Liver (tissue), 9 donors: Measurements from ENCODE around the gene DCAF15. TPM values are rescaled to one million over a fixed set of nuclear protein-coding genes. Genes with fewer than 3 reads are reported as not detected.

ENCODE experiments used
- DNase-seq: peaks from one replicate; pipeline ENCODE4 v3.0.0-alpha.2; 2017; ENCODE audit warnings: low spot score
- H3K27ac ChIP-seq, 2 donors: one replicate each; pipeline ENCODE4 v1.7.0; 2013; ENCODE audit warnings: inconsistent platforms in 2 of 2, low read length in 2 of 2, control low read depth in 1 of 2, low read depth in 1 of 2, mild to moderate bottlenecking in 1 of 2
- H3K27me3 ChIP-seq, 4 donors: one replicate each; pipeline versions ENCODE4 v1.6.1 to v1.7.0; 2013; ENCODE audit warnings: low read length in 3 of 4, inconsistent platforms in 1 of 4, mild to moderate bottlenecking in 1 of 4, moderate library complexity in 1 of 4; ENCODE audit not compliant: control insufficient read depth in 4 of 4, insufficient read depth in 4 of 4
- H3K36me3 ChIP-seq, 4 donors: one replicate each; pipeline versions ENCODE4 v1.6.1 to v1.7.0; 2013; ENCODE audit warnings: low read length in 3 of 4, mild to moderate bottlenecking in 3 of 4, low read depth in 1 of 4, moderate library complexity in 1 of 4; ENCODE audit not compliant: control insufficient read depth in 4 of 4, insufficient read depth in 3 of 4
- H3K4me1 ChIP-seq, 4 donors: one replicate each; pipeline versions ENCODE4 v1.6.1 to v1.7.0; 2013; ENCODE audit warnings: low read length in 3 of 4, mild to moderate bottlenecking in 3 of 4, moderate library complexity in 1 of 4; ENCODE audit not compliant: control insufficient read depth in 4 of 4, insufficient read depth in 4 of 4
- H3K4me3 ChIP-seq, 3 donors: one replicate each; pipeline versions ENCODE4 v1.6.1 to v1.7.0; 2013; ENCODE audit warnings: low read length in 3 of 3, control low read depth in 1 of 3, low read depth in 1 of 3, mild to moderate bottlenecking in 1 of 3
- H3K9ac ChIP-seq, 2 donors: one replicate each; pipeline ENCODE4 v1.7.0; 2013; ENCODE audit warnings: low read length in 2 of 2, mild to moderate bottlenecking in 2 of 2, moderate library complexity in 2 of 2, control low read depth in 1 of 2, low read depth in 1 of 2
- H3K9me3 ChIP-seq, 4 donors: one replicate each; pipeline versions ENCODE4 v1.6.1 to v1.7.0; 2013; ENCODE audit warnings: low read length in 3 of 4; ENCODE audit not compliant: control insufficient read depth in 4 of 4
- EGR1 ChIP-seq, 2 donors: IDR thresholded peaks; 2 replicates each; pipeline ENCODE4 v1.6.1; 2016 to 2018; ENCODE audit warnings: antibody characterized with exemption in 2 of 2, low read depth in 2 of 2
- FOXA1 ChIP-seq: IDR thresholded peaks from 2 replicates; pipeline ENCODE4 v1.6.1; 2016; ENCODE audit warnings: antibody characterized with exemption
- FOXA2 ChIP-seq: IDR thresholded peaks from 2 replicates; pipeline ENCODE4 v1.6.1; 2016; ENCODE audit warnings: antibody characterized with exemption
- GABPA ChIP-seq, 2 donors: IDR thresholded peaks in 1 of 2; conservative IDR thresholded peaks in 1 of 2; 2 replicates each; pipeline ENCODE4 v1.6.1; 2016; ENCODE audit warnings: antibody characterized with exemption in 2 of 2, mild to moderate bottlenecking in 1 of 2, moderate library complexity in 1 of 2
- HNF4A ChIP-seq, 2 donors: conservative IDR thresholded peaks; 2 replicates each; pipeline ENCODE4 v1.6.1; 2016; ENCODE audit warnings: antibody characterized with exemption in 2 of 2, mild to moderate bottlenecking in 2 of 2
- HNF4G ChIP-seq: IDR thresholded peaks from 2 replicates; pipeline ENCODE4 v1.6.1; 2016; ENCODE audit warnings: antibody characterized with exemption
- JUND ChIP-seq, 2 donors: IDR thresholded peaks; 2 replicates each; pipeline ENCODE4 v1.6.1; 2016; ENCODE audit warnings: antibody characterized with exemption in 2 of 2
- NR2F2 ChIP-seq: IDR thresholded peaks from 2 replicates; pipeline ENCODE4 v1.6.1; 2016; ENCODE audit warnings: antibody characterized with exemption
- RAD21 ChIP-seq, 2 donors: IDR thresholded peaks; 2 replicates each; pipeline ENCODE4 v1.6.1; 2016; ENCODE audit warnings: antibody characterized with exemption in 2 of 2, mild to moderate bottlenecking in 2 of 2
- RXRA ChIP-seq, 2 donors: IDR thresholded peaks; 2 replicates each; pipeline ENCODE4 v1.6.1; 2017 to 2018; ENCODE audit warnings: antibody characterized with exemption in 2 of 2, mild to moderate bottlenecking in 1 of 2
- SP1 ChIP-seq: IDR thresholded peaks from 2 replicates; pipeline ENCODE4 v1.6.1; 2018; ENCODE audit warnings: antibody characterized with exemption, mild to moderate bottlenecking
- TAF1 ChIP-seq: conservative IDR thresholded peaks from 2 replicates; pipeline ENCODE4 v1.6.1; 2016; ENCODE audit warnings: antibody characterized with exemption, mild to moderate bottlenecking
- YY1 ChIP-seq: IDR thresholded peaks from 2 replicates; pipeline ENCODE4 v1.6.1; 2016; ENCODE audit warnings: antibody characterized with exemption, mild to moderate bottlenecking
- WGBS: extraction: QIAGEN DNeasy Blood & Tissue Kit; methylation state at CpG from one replicate; pipeline ENCODE4 v1.1.7; 2013; 5-methylcytosine and 5-hydroxymethylcytosine counted together
- polyA plus RNA-seq, 2 donors: library from polyadenylated mRNA; stranded (reverse) in 1 of 2; unstranded in 1 of 2; fragments of 200-250 nt in 1 of 2; fragments of >200 nt in 1 of 2; fragmentation: Nextera tagmentation in 1 of 2; extraction: Ambion mirVana in 1 of 2; gene quantifications; one replicate each; pipeline versions ENCODE4 v1.2.1 to v1.2.3, GENCODE V29; 2013 to 2015
- total RNA-seq, 2 donors: library from RNA; depleted of rRNA; stranded (reverse); fragments of >200 nt; gene quantifications; one replicate each; pipeline ENCODE4 v1.2.3, GENCODE V29; 2014
- TF ChIP-seq, protein P1 (sequence below): fragments of 150-350 bp; IDR thresholded peaks from 2 replicates; pipeline ENCODE4 v1.5.1; 2017; ENCODE audit warnings: improper control_type of control experiment, low read depth, low read length; ENCODE audit not compliant: missing input control
- TF ChIP-seq, protein P2 (sequence below): IDR thresholded peaks from 2 replicates; pipeline ENCODE4 v1.6.1; 2016; ENCODE audit warnings: antibody characterized with exemption
- TF ChIP-seq, protein P3 (sequence below): IDR thresholded peaks from 2 replicates; pipeline ENCODE4 v1.6.1; 2016; ENCODE audit warnings: antibody characterized with exemption
- TF ChIP-seq, protein P4 (sequence below): IDR thresholded peaks from 2 replicates; pipeline ENCODE4 v1.6.1; 2016; ENCODE audit warnings: antibody characterized with exemption, mild to moderate bottlenecking
- TF ChIP-seq, protein P5 (sequence below): IDR thresholded peaks from 2 replicates; pipeline ENCODE4 v1.6.1; 2016; ENCODE audit warnings: antibody characterized with exemption
- donor health status: healthy.
- donor health status: healthy.
- donor health status: healthy.
- donor health status: healthy.
- donor health status: healthy.

Gene DCAF15
- total and polyA plus RNA-seq, 4 donors = 2.6 to 10.4 (median 5.5) TPM

DNA sequence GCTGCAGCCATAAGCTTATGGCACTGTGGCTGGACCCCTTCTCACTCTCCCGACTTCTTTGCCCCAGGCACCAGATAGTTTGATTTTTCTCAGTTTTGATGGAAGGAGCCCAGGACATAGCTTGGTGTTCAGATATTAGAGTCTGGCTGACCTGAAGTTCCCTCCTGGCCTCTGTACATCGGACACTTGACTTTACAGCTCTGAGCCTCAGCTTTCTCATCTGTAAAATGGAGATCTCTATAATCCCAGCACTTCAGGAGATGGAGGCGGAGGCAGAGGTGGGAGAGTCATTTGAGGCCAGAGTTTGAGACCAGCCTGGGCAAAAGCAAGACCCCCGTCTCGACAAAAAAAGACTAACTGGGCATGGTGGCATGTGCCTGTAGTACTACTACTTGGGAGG lies 45.4 kb upstream of the DCAF15 start:
- no peaks in the 10 kb centered on the region for H3K27me3 ChIP-seq
- TF ChIP-seq YY1 = no peak
- no peak for TF ChIP-seq RXRA (IDR thresholded peaks at IDR 0.05)
- TF ChIP-seq FOXA2 = no peak
- TF ChIP-seq NR2F2 = no peak
- TF ChIP-seq JUND (IDR thresholded peaks at IDR 0.05) = no peak
- no peak for TF ChIP-seq SP1
- TF ChIP-seq, protein P1, sequence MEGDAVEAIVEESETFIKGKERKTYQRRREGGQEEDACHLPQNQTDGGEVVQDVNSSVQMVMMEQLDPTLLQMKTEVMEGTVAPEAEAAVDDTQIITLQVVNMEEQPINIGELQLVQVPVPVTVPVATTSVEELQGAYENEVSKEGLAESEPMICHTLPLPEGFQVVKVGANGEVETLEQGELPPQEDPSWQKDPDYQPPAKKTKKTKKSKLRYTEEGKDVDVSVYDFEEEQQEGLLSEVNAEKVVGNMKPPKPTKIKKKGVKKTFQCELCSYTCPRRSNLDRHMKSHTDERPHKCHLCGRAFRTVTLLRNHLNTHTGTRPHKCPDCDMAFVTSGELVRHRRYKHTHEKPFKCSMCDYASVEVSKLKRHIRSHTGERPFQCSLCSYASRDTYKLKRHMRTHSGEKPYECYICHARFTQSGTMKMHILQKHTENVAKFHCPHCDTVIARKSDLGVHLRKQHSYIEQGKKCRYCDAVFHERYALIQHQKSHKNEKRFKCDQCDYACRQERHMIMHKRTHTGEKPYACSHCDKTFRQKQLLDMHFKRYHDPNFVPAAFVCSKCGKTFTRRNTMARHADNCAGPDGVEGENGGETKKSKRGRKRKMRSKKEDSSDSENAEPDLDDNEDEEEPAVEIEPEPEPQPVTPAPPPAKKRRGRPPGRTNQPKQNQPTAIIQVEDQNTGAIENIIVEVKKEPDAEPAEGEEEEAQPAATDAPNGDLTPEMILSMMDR = no peak
- TF ChIP-seq EGR1 (IDR thresholded peaks at IDR 0.05; ENCODE audit: low read depth in 2 of 2) = no peak
- TF ChIP-seq, protein P2, sequence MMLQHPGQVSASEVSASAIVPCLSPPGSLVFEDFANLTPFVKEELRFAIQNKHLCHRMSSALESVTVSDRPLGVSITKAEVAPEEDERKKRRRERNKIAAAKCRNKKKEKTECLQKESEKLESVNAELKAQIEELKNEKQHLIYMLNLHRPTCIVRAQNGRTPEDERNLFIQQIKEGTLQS = no peak
- no peak for TF ChIP-seq HNF4G
- no peak for TF ChIP-seq HNF4A (conservative IDR thresholded peaks at IDR 0.05)
- TF ChIP-seq FOXA1 = no peak
- TF ChIP-seq, protein P3, sequence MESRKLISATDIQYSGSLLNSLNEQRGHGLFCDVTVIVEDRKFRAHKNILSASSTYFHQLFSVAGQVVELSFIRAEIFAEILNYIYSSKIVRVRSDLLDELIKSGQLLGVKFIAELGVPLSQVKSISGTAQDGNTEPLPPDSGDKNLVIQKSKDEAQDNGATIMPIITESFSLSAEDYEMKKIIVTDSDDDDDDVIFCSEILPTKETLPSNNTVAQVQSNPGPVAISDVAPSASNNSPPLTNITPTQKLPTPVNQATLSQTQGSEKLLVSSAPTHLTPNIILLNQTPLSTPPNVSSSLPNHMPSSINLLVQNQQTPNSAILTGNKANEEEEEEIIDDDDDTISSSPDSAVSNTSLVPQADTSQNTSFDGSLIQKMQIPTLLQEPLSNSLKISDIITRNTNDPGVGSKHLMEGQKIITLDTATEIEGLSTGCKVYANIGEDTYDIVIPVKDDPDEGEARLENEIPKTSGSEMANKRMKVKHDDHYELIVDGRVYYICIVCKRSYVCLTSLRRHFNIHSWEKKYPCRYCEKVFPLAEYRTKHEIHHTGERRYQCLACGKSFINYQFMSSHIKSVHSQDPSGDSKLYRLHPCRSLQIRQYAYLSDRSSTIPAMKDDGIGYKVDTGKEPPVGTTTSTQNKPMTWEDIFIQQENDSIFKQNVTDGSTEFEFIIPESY = no peak
- TF ChIP-seq RAD21 (IDR thresholded peaks at IDR 0.05) = no peak
- TF ChIP-seq, protein P4, sequence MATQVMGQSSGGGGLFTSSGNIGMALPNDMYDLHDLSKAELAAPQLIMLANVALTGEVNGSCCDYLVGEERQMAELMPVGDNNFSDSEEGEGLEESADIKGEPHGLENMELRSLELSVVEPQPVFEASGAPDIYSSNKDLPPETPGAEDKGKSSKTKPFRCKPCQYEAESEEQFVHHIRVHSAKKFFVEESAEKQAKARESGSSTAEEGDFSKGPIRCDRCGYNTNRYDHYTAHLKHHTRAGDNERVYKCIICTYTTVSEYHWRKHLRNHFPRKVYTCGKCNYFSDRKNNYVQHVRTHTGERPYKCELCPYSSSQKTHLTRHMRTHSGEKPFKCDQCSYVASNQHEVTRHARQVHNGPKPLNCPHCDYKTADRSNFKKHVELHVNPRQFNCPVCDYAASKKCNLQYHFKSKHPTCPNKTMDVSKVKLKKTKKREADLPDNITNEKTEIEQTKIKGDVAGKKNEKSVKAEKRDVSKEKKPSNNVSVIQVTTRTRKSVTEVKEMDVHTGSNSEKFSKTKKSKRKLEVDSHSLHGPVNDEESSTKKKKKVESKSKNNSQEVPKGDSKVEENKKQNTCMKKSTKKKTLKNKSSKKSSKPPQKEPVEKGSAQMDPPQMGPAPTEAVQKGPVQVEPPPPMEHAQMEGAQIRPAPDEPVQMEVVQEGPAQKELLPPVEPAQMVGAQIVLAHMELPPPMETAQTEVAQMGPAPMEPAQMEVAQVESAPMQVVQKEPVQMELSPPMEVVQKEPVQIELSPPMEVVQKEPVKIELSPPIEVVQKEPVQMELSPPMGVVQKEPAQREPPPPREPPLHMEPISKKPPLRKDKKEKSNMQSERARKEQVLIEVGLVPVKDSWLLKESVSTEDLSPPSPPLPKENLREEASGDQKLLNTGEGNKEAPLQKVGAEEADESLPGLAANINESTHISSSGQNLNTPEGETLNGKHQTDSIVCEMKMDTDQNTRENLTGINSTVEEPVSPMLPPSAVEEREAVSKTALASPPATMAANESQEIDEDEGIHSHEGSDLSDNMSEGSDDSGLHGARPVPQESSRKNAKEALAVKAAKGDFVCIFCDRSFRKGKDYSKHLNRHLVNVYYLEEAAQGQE = no peak
- TF ChIP-seq, protein P5, sequence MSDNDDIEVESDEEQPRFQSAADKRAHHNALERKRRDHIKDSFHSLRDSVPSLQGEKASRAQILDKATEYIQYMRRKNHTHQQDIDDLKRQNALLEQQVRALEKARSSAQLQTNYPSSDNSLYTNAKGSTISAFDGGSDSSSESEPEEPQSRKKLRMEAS = no peak
- no peak for TF ChIP-seq TAF1
- TF ChIP-seq GABPA (IDR thresholded peaks at IDR 0.05 in 1 of 2, conservative IDR thresholded peaks at IDR 0.05 in 1 of 2) = no peak
- WGBS = 92% methylated on average over 5 of the region's 5 CpGs
- no peak overlapping the region for H3K27ac ChIP-seq
- H3K4me3 ChIP-seq = peak overlapping the region in 2 of 3 donors; percentile 61 to 63
- no peak for DNase-seq
- no peaks in the 10 kb centered on the region for H3K9me3 ChIP-seq
- peak overlapping the region in 1 of 2 donors; percentile 8 for H3K9ac ChIP-seq
- H3K36me3 ChIP-seq = no peaks in the 10 kb centered on the region
- H3K4me1 ChIP-seq = peaks cover 6 to 36% (median 30%) of the 10 kb centered on the region in 4 donors
